Measurements from ENCODE around the gene OSBPL10.

The OSBPL10 gene

GRCh38 chr3:31974471-31974870 is 6.6 kb downstream of the OSBPL10 start:
- H3K27ac ChIP-seq (ENCODE audit: low read depth, low read length, poor library complexity, severe bottlenecking), result peak overlapping the region; percentile 99
- H3F3A ChIP-seq (ENCODE audit: insufficient read depth, low read length), result peaks cover 13% of the 10 kb centered on the region

GRCh38 chr3:31973837-31974236 is 7.2 kb downstream of the OSBPL10 start:
- Histone ChIP-seq H3K9me2 (ENCODE audit: low read depth, low read length) (no peaks in the 10 kb centered on the region), H3K4me1 (ENCODE audit: insufficient read depth, low read length, severe bottlenecking) (peaks cover 100% of the 10 kb centered on the region), H3F3A (ENCODE audit: insufficient read depth, low read length) (peaks cover 13% of the 10 kb centered on the region), H3K9me3 (ENCODE audit: low read length) (no peaks in the 10 kb centered on the region), H3K79me2 (ENCODE audit: insufficient read depth, low read length) (peaks cover 68% of the 10 kb centered on the region), H3K4me3 (ENCODE audit: low read depth, low read length, poor library complexity, severe bottlenecking) (peak overlapping the region; percentile 48), H2AFZ (ENCODE audit: low read length) (no peak overlapping the region), H3K27ac (ENCODE audit: low read depth, low read length, poor library complexity, severe bottlenecking) (peak overlapping the region; percentile 99), H3K9ac (ENCODE audit: low read length) (peak overlapping the region; percentile 69; the same call in 1 of the 2 replicates), H3K4me2 (ENCODE audit: low read length) (peak overlapping the region; percentile 68), H3K36me3 (ENCODE audit: insufficient read depth, low read length) (peaks cover 4% of the 10 kb centered on the region; the same call in 1 of the 2 replicates), H4K20me1 (ENCODE audit: insufficient read depth, low read length) (no peaks in the 10 kb centered on the region), H3K27me3 (ENCODE audit: insufficient read depth, low read length) (no peaks in the 10 kb centered on the region)
- TF ChIP-seq CTCF (IDR thresholded peaks at IDR 0.05; ENCODE audit: low read length) (no peak), EZH2 (IDR thresholded peaks at IDR 0.05; ENCODE audit: borderline replicate concordance, low read length) (no peak)

More at GRCh38 chr3:31974471-31974870, 6.6 kb downstream of the OSBPL10 start:
- no peak for TF ChIP-seq CTCF (IDR thresholded peaks at IDR 0.05; ENCODE audit: low read length)
- no peak for TF ChIP-seq EZH2 (IDR thresholded peaks at IDR 0.05; ENCODE audit: borderline replicate concordance, low read length)
- no peaks in the 10 kb centered on the region for H3K9me3 ChIP-seq (ENCODE audit: low read length)
- peaks cover 100% of the 10 kb centered on the region for H3K4me1 ChIP-seq (ENCODE audit: insufficient read depth, low read length, severe bottlenecking)
- no peaks in the 10 kb centered on the region for H4K20me1 ChIP-seq (ENCODE audit: insufficient read depth, low read length)
- peak overlapping the region; percentile 48 for H3K4me3 ChIP-seq (ENCODE audit: low read depth, low read length, poor library complexity, severe bottlenecking)
- H3K9me2 ChIP-seq (ENCODE audit: low read depth, low read length), result no peaks in the 10 kb centered on the region
- peaks cover 4% of the 10 kb centered on the region; the same call in 1 of the 2 replicates for H3K36me3 ChIP-seq (ENCODE audit: insufficient read depth, low read length)
- H3K4me2 ChIP-seq (ENCODE audit: low read length), result peak overlapping the region; percentile 68
- peaks cover 71% of the 10 kb centered on the region for H3K79me2 ChIP-seq (ENCODE audit: insufficient read depth, low read length)
- H2AFZ ChIP-seq (ENCODE audit: low read length), result no peak overlapping the region
- H3K9ac ChIP-seq (ENCODE audit: low read length), result peak overlapping the region; percentile 69
- no peaks in the 10 kb centered on the region for H3K27me3 ChIP-seq (ENCODE audit: insufficient read depth, low read length)

- Histone ChIP-seq H3K9me3 (ENCODE audit: low read length) (no peaks in the 10 kb centered on the region), H3K27me3 (ENCODE audit: insufficient read depth, low read length) (no peaks in the 10 kb centered on the region), H3K27ac (ENCODE audit: low read depth, low read length, poor library complexity, severe bottlenecking) (peak overlapping the region; percentile 99), H3K79me2 (ENCODE audit: insufficient read depth, low read length) (peaks cover 68% of the 10 kb centered on the region), H3K4me2 (ENCODE audit: low read length) (peak overlapping the region; percentile 68), H3K36me3 (ENCODE audit: insufficient read depth, low read length) (peaks cover 4% of the 10 kb centered on the region; the same call in 1 of the 2 replicates), H4K20me1 (ENCODE audit: insufficient read depth, low read length) (no peaks in the 10 kb centered on the region), H3F3A (ENCODE audit: insufficient read depth, low read length) (peaks cover 11% of the 10 kb centered on the region), H3K4me1 (ENCODE audit: insufficient read depth, low read length, severe bottlenecking) (peaks cover 100% of the 10 kb centered on the region), H3K9me2 (ENCODE audit: low read depth, low read length) (no peaks in the 10 kb centered on the region), H3K4me3 (ENCODE audit: low read depth, low read length, poor library complexity, severe bottlenecking) (peak overlapping the region; percentile 48), H2AFZ (ENCODE audit: low read length) (no peak overlapping the region), H3K9ac (ENCODE audit: low read length) (peak overlapping the region; percentile 69)
- TF ChIP-seq CTCF (IDR thresholded peaks at IDR 0.05; ENCODE audit: low read length) (no peak), EZH2 (IDR thresholded peaks at IDR 0.05; ENCODE audit: borderline replicate concordance, low read length) (no peak)
Observed at GRCh38 chr3:31973081-31973480, 8.0 kb downstream of the OSBPL10 start.

Data from OCI-LY1 (cell line).